Measurements from ENCODE around the gene RASGEF1B.

DNA sequence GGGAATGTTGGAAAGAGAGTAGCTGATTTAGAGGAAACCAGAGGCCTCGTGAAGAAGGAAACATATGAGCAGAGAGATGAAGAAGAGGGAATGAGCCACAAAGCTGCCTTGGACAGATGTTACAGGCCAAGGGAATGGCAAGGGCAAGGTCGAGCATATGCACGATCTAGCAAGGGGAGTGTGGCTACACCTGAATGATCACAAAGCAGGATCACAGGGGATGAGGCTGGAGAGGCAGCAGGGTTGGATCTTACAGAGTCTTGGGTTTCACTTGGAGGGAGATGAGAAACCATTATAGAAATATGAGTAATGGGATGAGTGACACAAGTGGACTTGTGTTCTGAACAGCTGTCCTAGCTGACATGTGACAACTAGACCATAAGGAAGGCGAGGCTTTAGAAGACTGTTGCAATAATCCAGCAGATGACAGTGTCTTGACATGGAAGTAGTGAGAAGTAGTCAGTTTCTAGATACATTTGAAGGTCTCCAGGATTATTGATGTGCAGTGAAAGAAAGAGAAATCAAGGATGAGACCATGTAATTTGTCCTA is 58.7 kb downstream of the RASGEF1B start:
- TF ChIP-seq, protein P1, sequence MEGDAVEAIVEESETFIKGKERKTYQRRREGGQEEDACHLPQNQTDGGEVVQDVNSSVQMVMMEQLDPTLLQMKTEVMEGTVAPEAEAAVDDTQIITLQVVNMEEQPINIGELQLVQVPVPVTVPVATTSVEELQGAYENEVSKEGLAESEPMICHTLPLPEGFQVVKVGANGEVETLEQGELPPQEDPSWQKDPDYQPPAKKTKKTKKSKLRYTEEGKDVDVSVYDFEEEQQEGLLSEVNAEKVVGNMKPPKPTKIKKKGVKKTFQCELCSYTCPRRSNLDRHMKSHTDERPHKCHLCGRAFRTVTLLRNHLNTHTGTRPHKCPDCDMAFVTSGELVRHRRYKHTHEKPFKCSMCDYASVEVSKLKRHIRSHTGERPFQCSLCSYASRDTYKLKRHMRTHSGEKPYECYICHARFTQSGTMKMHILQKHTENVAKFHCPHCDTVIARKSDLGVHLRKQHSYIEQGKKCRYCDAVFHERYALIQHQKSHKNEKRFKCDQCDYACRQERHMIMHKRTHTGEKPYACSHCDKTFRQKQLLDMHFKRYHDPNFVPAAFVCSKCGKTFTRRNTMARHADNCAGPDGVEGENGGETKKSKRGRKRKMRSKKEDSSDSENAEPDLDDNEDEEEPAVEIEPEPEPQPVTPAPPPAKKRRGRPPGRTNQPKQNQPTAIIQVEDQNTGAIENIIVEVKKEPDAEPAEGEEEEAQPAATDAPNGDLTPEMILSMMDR (IDR thresholded peaks at IDR 0.05; ENCODE audit: poor library complexity): no peak
- no peak for TF ChIP-seq EZH2phosphoT487 (IDR thresholded peaks at IDR 0.05; ENCODE audit: low read depth, severe bottlenecking, unreplicated experiment)
- TF ChIP-seq EZH2 (IDR thresholded peaks at IDR 0.05; ENCODE audit: borderline replicate concordance): no peak
